WTC11 (cell line): ENCODE results near the gene NDUFAF8. TPM values are rescaled to one million over a fixed set of nuclear protein-coding genes. Genes with fewer than 3 reads are reported as not detected.

Experiments
- ATAC-seq: fragments of 200-7000 bp; cut with Tn5 transposase; 2 replicates; pipeline ENCODE4 v1.10.0; 2021; ENCODE audit warnings: mild to moderate bottlenecking, moderate library complexity
- CTCF ChIA-PET: fragments of 300-600 bp; sonication (Branson Sonifier 250); formaldehyde crosslinking; loops from one replicate; lab custom pipeline; 2021; ENCODE audit warnings: antibody characterized with exemption; lab: Charles Lee
- POLR2A ChIA-PET: fragments of 350-600 bp; sonication (Branson Sonifier 250); formaldehyde crosslinking; loops from one replicate; lab custom pipeline; 2021; ENCODE audit warnings: antibody characterized with exemption; lab: Charles Lee
- DNase-seq: peaks from one replicate; pipeline ENCODE4 v3.0.0; 2021; ENCODE audit warnings: low spot score
- H3K27ac Mint-ChIP-seq: 2 replicates; pipeline ENCODE4 v1.8.0; 2021; ENCODE audit warnings: mixed read lengths
- H3K27me3 Mint-ChIP-seq: 2 replicates; pipeline ENCODE4 v1.8.0; 2021; ENCODE audit warnings: low read depth, mild to moderate bottlenecking, moderate library complexity, mixed read lengths
- H3K36me3 Mint-ChIP-seq: 2 replicates; pipeline ENCODE4 v1.8.0; 2021; ENCODE audit warnings: mixed read lengths
- H3K4me1 Mint-ChIP-seq: 2 replicates; pipeline ENCODE4 v1.8.0; 2022; ENCODE audit warnings: mixed read lengths
- H3K4me3 Mint-ChIP-seq: 2 replicates; pipeline ENCODE4 v1.8.0; 2021; ENCODE audit warnings: mild to moderate bottlenecking, moderate library complexity, mixed read lengths
- H3K9me3 Mint-ChIP-seq: 2 replicates; pipeline ENCODE4 v1.8.0; 2021; ENCODE audit warnings: mixed read lengths
- ARID4B ChIP-seq: sonication (generic); formaldehyde crosslinking; IDR thresholded peaks from 2 replicates; pipeline ENCODE4 v1.8.0; 2023; ENCODE audit warnings: missing genetic modification reagents, mild to moderate bottlenecking, borderline replicate concordance
- ATF2 ChIP-seq: sonication (generic); formaldehyde crosslinking; IDR thresholded peaks from 2 replicates; pipeline ENCODE4 v1.8.1; 2022; ENCODE audit warnings: low read depth, missing genetic modification reagents, borderline replicate concordance
- CBFB ChIP-seq: sonication (generic); formaldehyde crosslinking; IDR thresholded peaks from 2 replicates; pipeline ENCODE4 v1.8.1; 2022; ENCODE audit warnings: mild to moderate bottlenecking, low read depth, missing genetic modification reagents
- CREB1 ChIP-seq: sonication (generic); formaldehyde crosslinking; IDR thresholded peaks from 2 replicates; pipeline ENCODE4 v1.8.0; 2023; ENCODE audit warnings: mild to moderate bottlenecking, missing genetic modification reagents
- CREM ChIP-seq: sonication (generic); formaldehyde crosslinking; IDR thresholded peaks from 2 replicates; pipeline ENCODE4 v1.8.1; 2022; ENCODE audit warnings: mild to moderate bottlenecking, missing genetic modification reagents, moderate library complexity
- ESRRA ChIP-seq: sonication (generic); formaldehyde crosslinking; IDR thresholded peaks from 2 replicates; pipeline ENCODE4 v1.8.1; 2022; ENCODE audit warnings: mild to moderate bottlenecking, missing genetic modification reagents, borderline replicate concordance
- FOXP1 ChIP-seq: sonication (generic); formaldehyde crosslinking; IDR thresholded peaks from 2 replicates; pipeline ENCODE4 v1.8.0; 2022; ENCODE audit warnings: missing genetic modification reagents, mild to moderate bottlenecking, moderate library complexity, borderline replicate concordance
- HMGA2 ChIP-seq: fragments of 250-450 bp; sonication (Bioruptor Pico); IDR thresholded peaks from 2 replicates; pipeline ENCODE4 v1.4.0; 2021; ENCODE audit warnings: mild to moderate bottlenecking, moderate library complexity
- IRF2 ChIP-seq: sonication (generic); formaldehyde crosslinking; IDR thresholded peaks from 2 replicates; pipeline ENCODE4 v1.8.0; 2022; ENCODE audit warnings: low read depth, missing genetic modification reagents, borderline replicate concordance
- MLX ChIP-seq: sonication (generic); formaldehyde crosslinking; IDR thresholded peaks from 2 replicates; pipeline ENCODE4 v1.8.1; 2023; ENCODE audit warnings: mild to moderate bottlenecking, missing genetic modification reagents, moderate library complexity
- NFATC4 ChIP-seq: fragments of 250-450 bp; sonication (Bioruptor Pico); IDR thresholded peaks from 2 replicates; pipeline ENCODE4 v1.9.0; 2021; ENCODE audit warnings: mild to moderate bottlenecking
- NFE2L1 ChIP-seq: sonication (generic); formaldehyde crosslinking; IDR thresholded peaks from 2 replicates; pipeline ENCODE4 v1.8.1; 2023; ENCODE audit warnings: missing genetic modification reagents
- RELA ChIP-seq: sonication (generic); formaldehyde crosslinking; IDR thresholded peaks from 2 replicates; pipeline ENCODE4 v1.8.1; 2022; ENCODE audit warnings: missing genetic modification reagents, mild to moderate bottlenecking, borderline replicate concordance
- RORB ChIP-seq: fragments of 250-450 bp; sonication (Bioruptor Pico); IDR thresholded peaks from 2 replicates; pipeline ENCODE4 v1.9.0; 2021; ENCODE audit warnings: mild to moderate bottlenecking
- SMAD4 ChIP-seq: sonication (generic); formaldehyde crosslinking; IDR thresholded peaks from 2 replicates; pipeline ENCODE4 v1.8.0; 2022; ENCODE audit warnings: mild to moderate bottlenecking, missing genetic modification reagents
- SOX15 ChIP-seq: fragments of 250-450 bp; sonication (Bioruptor Pico); IDR thresholded peaks from 2 replicates; pipeline ENCODE4 v1.9.0; 2021; ENCODE audit warnings: mild to moderate bottlenecking
- TP53 ChIP-seq: sonication (generic); formaldehyde crosslinking; IDR thresholded peaks from 2 replicates; pipeline ENCODE4 v1.8.1; 2023; ENCODE audit warnings: mild to moderate bottlenecking, missing genetic modification reagents
- ZBTB43 ChIP-seq: sonication (generic); formaldehyde crosslinking; IDR thresholded peaks from 2 replicates; pipeline ENCODE4 v1.8.1; 2023; ENCODE audit warnings: mild to moderate bottlenecking, missing genetic modification reagents
- ZNF121 ChIP-seq: sonication (generic); formaldehyde crosslinking; IDR thresholded peaks from 2 replicates; pipeline ENCODE4 v1.8.0; 2023; ENCODE audit warnings: missing genetic modification reagents
- ZNF138 ChIP-seq: sonication (generic); formaldehyde crosslinking; conservative IDR thresholded peaks from 2 replicates; pipeline ENCODE4 v1.8.1; 2022; ENCODE audit warnings: mild to moderate bottlenecking, moderate library complexity, missing genetic modification reagents
- ZNF512 ChIP-seq: sonication (generic); formaldehyde crosslinking; IDR thresholded peaks from 2 replicates; pipeline ENCODE4 v1.8.1; 2022; ENCODE audit warnings: missing genetic modification reagents, borderline replicate concordance
- total RNA-seq: library from RNA; stranded (reverse); gene quantifications from 3 replicates; pipeline ENCODE4 v1.2.3, GENCODE V29; 2021

NDUFAF8 gene
- total RNA-seq, 1 experiment from 2014 or later = 73.0 TPM

- no peak overlapping the region for H3K4me3 Mint-ChIP-seq
- no peak for DNase-seq
- CTCF ChIA-PET = interaction anchor here (1.2 to 1.8 kb wide), 5 partner anchors 150 to 272 kb away, joined by 3 to 9 read pairs (median 4); no protein-coding TSS in a partner anchor
- no peaks in the 10 kb centered on the region; the same call in 1 of the 2 replicates for H3K9me3 Mint-ChIP-seq
- 0 out of 2 replicates have a peak, but pooled peaks cover 6% of the 10 kb centered on the region for H3K36me3 Mint-ChIP-seq
- H3K4me1 Mint-ChIP-seq = peaks cover 24% of the 10 kb centered on the region
- POLR2A ChIA-PET = no interaction called here
- ATAC-seq = no peak
- TF ChIP-seq MLX (CRISPR knock-in tag) (no peak), ARID4B (no peak), ATF2 (CRISPR knock-in tag) (no peak), FOXP1 (CRISPR knock-in tag) (no peak), CREB1 (no peak), SMAD4 (CRISPR knock-in tag) (no peak), ZNF138 (no peak), CBFB (no peak), SOX15 (no peak), ZBTB43 (CRISPR knock-in tag) (no peak)
- TF ChIP-seq, all 79 proteins: peak for 0
- Mint-ChIP-seq H3K27ac (no peak overlapping the region), H3K27me3 (no peaks in the 10 kb centered on the region)
These were observed 12.1 kb downstream of the NDUFAF8 start for GRCh38 chr17:81251094-81251708.

GRCh38 chr17:81251709-81252301, 12.7 kb downstream of the NDUFAF8 start:
- Mint-ChIP-seq H3K4me3 (no peak overlapping the region), H3K27me3 (no peaks in the 10 kb centered on the region), H3K4me1 (peaks cover 24% of the 10 kb centered on the region), H3K36me3 (0 out of 2 replicates have a peak, but pooled peaks cover 6% of the 10 kb centered on the region), H3K9me3 (no peaks in the 10 kb centered on the region; the same call in 1 of the 2 replicates), H3K27ac (no peak overlapping the region)
- DNase-seq (no peak), ATAC-seq (no peak)
- ChIA-PET CTCF (interaction anchor here (1.3 to 1.8 kb wide), 4 partner anchors 150 to 272 kb away, joined by 3 to 9 read pairs (median 5); no protein-coding TSS in a partner anchor), POLR2A (no interaction called here)
- TF ChIP-seq HMGA2 (CRISPR knock-in tag) (no peak), NFE2L1 (CRISPR knock-in tag) (no peak), NFATC4 (CRISPR knock-in tag) (no peak), ARID4B (no peak), ZNF121 (CRISPR knock-in tag) (no peak), CREM (CRISPR knock-in tag) (no peak), RELA (CRISPR knock-in tag) (no peak), IRF2 (CRISPR knock-in tag) (no peak), TP53 (CRISPR knock-in tag) (no peak), ESRRA (CRISPR knock-in tag) (no peak), ZNF138 (no peak), RORB (CRISPR knock-in tag) (no peak), ZNF512 (CRISPR knock-in tag) (no peak)
